HG02885 (cell line): ENCODE measurements around the gene P2RX6.

ENCODE experiments used
- ATAC-seq: cut with Tn5 transposase; IDR thresholded peaks from one replicate; pipeline ENCODE4 v1.9.1; 2021; ENCODE audit warnings: mild to moderate bottlenecking; ENCODE audit not compliant: unreplicated experiment, poor library complexity

Gene P2RX6

DNA sequence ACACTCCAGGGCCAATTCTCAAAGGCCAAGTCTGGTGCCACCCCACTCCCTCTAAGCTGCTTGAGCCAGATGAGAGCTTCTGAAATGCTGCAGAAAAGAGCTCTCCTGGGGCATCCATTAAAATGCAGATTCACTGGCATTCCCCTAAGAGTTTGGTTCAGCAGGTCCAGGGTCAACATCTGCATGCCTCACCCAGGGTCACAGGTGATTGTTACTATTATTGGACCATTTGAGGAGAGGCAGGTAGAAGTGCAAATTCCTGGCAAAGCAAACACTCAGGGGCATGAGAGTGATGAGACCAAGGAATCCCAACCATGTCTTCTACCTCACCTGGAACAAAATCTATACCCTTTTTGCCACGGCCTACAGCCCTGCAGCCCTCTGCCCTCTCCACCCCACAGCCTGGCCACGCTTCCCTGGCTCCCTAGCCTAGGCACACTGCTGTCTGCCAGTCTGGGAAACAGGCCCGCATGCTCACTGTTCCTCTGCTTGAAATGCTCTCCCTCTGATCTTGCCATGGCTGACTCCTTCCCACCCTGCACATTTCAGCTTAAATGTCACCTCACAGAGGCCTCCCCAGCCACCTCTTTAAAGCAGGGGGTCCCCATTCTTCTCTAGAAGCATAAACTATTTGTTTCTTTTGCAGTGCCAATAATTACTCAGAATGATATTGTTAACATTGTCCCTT, 4.4 kb upstream of the P2RX6 start:
- no peak for ATAC-seq

DNA sequence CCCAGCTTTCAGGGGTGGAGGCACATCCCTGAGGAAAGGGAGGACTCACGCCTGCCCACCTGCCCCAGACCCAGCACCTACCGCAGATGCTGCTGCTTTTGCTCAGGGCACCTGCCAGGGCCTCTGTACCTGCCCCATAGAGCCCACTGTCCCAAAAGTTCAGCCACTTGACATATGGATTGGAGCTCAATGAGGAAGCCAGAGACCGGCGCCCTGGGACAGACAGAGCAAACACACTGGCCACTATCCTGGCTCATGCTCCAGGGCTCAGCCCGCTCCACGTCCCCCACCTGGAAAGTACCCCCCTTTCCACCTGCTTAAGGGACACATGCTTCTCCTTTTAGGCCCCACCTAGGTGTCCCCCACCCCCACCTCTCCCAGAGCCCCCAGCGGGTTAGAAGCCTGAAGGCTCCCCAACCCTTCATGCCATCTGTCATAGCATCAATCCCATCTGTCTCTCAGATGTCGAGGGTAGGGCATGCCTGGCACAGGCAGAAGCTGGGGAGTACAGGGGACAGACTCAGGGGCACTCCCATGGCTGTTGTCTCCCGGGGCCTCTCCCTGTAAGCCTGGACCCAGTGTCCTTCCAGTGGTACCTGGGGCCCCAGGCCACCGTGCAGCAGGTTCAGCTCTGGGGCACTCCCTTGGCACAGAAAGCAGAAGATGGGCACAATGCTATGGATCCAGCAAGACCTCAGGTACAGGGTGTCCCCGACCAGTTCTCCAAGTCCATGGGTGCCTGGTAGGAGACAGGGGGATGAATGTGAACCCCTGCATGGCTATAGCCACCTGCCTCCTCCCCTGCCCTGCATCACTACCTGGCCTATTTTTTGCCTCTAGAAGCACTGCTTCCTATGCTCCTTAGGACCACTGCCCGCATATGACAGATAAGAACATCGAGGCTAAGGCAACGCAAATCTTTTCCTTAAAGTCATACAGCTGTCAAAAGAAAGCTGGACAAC, 2.2 kb upstream of the P2RX6 start:
- ATAC-seq: no peak

DNA sequence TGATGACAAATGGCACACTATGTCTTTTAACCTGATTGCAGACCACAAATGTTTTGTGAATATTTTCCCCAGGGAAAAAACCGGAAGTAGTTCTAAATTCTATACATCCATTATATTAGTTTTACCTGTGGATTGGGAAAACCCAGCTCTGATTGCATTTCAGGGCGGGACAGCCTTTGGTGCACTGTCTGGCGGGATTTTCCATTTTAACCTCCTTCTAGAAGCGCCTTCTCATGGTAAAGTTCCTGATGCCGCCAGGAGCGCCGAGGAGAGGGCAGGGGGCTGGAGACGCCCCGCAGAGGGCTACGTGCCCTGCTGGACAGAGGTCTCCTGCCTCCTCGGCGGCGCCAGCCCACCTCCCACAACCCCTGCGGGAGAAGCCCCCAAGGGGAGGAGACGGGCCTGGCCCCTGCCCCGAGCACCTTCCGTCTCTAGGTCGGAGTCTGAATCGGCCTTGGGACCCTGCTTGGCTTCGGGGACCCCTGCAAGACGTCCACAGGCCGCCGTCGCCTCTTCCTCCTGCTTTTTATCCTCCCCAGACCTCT, 1.2 kb upstream of the P2RX6 start:
- peak; percentile 16 for ATAC-seq

DNA sequence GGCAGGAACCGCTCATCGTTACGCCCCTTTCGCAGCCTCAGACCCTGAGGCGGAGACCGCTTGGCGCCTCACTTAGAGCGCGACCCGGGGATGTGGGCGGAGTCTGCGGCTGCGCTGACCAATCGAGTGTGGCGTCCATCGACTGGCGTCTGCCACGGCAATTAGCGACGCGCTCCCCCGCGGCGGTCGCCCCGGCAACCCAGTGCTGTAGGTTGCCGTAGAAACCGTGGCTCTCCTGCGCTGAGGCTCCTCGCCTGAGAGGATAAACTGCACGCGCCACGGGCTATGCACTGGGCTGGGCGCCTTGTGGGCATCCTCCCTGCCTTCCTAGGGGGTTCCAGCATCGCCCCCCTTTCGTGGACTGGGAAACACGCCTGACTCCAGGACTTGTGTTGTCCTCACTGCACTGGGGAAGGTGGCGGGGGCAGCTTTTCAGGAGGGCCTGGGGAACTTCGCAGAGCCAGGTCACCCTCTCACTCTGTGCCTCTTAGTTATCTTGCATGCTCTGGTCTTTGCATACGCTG, 701 bp upstream of the P2RX6 start:
- ATAC-seq: peak; percentile 77

DNA sequence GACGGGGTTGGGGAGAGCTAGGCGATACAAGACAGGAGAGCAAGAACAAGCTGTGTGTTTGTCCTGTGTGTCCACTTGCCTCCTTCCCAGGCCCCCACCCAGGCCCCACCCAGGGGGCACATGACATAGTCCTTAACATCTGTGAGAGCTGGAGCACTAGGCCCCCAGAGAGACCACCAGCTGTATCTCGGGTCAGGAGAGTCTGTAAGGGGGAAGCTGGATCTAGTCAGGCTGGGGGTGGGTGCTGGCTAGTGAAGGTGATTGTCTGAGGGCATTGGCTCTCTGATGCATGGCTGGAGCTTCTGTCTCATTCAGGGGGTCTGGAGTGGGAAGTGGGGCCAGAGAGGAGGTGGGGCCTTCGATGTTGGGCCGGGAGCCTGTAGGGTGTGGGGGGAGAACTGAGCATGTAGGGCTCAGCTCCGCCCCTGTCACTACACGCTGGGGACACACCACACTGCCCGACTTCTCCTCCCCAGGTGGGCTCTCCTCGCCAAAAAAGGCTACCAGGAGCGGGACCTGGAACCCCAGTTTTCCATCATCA, 571 bp downstream of the P2RX6 start:
- no peak for ATAC-seq

DNA sequence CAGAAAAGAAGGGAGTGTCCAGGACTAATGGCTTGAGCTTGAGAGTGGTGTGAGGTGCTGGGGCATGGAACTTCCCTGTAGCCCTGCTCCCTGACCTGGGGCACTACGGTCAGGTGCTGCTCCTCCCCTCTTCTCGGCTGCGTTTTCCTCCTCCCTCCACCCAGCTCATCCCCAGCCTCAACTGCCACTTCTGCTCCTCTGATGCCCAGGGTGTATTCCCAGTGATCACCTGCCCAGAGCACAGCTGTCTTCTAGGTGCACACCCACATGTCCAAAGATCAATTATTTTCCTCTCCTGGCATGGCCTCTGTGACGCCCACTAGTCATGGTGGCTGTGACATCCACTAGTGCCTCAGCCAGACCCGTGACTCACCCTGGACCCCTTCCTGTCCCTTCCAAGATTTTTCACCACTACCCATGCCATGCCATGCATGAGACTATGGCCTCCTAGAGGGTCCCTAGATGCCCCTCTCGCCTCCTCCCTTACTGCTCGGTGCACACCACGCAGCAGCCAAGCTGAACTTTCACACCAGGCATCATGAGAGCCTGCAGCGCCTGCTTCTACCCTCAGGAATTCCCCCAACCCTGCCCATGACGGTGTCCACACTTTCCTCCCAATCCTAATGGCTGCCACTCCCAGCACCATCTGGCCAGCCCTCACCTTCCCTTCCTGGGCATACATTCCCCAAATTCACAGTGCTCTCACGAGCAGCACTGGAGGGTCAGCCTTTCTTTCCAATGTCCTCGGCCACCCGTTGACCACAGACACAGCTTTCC, 1.9 kb downstream of the P2RX6 start:
- no peak for ATAC-seq

DNA sequence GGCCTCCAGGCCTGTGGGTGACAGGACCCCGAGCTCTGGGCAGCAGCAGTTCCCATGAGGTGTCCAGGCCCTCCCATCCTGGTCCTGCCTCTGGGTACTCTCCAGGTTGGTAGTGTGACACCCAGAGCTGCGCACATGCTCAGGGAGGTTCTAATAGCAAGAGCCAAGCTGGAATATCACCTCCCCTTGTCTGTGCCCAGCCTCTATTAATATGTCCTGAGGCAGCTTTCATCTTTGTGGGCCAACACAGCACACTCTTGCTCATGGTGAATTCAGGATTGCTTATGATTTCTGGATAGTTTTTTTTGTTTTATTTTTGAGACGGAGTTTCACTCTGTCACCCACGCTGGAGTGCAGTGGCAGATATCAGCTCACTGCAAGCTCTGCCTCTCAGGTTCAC, 3.3 kb downstream of the P2RX6 start:
- ATAC-seq: no peak

DNA sequence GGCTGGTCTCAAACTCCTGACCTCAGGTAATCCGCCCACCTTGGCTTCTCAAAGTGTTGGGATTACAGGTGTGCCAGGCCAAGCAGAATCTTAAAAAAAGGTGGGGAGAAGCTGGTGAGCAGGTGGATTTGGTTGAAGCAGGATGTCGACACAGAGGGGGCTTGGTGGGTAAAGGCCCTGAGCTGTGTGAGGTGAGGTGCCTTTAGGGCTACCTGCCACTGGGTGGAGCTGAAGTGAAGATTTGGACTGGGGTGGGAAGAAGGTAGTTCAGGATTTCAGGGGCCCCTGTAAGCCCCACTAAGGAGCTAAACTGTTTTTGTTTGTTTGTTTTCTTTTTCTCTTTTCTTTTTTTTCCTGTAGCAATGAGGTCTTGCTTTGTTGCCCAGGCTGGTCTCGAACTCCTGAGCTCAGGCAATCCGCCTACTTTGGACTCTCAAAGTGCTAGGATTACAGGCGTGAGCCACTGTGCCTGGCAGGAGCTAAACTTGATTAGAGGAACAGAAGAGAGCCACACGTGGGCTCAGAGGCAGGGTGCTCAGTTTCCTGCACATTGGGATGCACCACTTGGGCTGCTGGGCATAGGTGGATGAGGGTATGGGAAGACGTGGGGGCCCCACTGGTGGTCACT, 6.0 kb downstream of the P2RX6 start:
- no peak for ATAC-seq

DNA sequence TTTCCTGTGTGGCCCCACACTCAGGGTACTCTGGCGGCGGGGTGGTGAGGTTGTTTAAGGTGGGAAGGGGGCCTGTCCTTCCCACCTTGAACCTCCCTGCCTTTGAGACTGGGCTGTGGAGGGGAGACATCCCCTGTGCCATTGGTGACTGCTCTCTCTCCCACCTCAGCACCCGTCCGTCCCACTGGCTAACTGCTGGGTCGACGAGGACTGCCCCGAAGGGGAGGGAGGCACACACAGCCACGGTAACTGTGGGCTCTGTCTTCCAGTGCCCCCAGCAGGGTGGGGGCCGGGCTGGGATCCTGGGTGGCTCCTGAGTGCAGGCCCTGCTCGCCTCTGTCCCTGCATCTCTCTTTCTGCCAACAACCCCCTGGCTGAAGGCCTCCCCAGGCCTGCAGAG, 7.5 kb downstream of the P2RX6 start:
- no peak for ATAC-seq

DNA sequence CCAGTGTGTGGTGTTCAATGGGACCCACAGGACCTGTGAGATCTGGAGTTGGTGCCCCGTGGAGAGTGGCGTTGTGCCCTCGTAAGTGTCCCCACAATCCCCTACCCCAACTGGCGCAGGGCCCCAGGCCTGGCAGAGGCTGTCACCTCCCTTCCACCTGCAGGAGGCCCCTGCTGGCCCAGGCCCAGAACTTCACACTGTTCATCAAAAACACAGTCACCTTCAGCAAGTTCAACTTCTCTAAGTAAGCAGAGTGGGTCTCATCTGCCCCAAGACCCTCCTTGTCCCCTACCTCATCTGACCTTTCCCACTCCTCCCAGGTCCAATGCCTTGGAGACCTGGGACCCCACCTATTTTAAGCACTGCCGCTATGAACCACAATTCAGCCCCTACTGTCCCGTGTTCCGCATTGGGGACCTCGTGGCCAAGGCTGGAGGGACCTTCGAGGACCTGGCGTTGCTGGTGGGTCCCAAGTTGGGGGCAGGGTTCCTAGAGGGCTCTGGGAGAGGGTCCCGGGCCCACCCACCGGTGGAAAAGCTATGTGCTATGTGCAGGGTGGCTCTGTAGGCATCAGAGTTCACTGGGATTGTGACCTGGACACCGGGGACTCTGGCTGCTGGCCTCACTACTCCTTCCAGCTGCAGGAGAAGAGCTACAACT, 8.1 kb downstream of the P2RX6 start:
- no peak for ATAC-seq

DNA sequence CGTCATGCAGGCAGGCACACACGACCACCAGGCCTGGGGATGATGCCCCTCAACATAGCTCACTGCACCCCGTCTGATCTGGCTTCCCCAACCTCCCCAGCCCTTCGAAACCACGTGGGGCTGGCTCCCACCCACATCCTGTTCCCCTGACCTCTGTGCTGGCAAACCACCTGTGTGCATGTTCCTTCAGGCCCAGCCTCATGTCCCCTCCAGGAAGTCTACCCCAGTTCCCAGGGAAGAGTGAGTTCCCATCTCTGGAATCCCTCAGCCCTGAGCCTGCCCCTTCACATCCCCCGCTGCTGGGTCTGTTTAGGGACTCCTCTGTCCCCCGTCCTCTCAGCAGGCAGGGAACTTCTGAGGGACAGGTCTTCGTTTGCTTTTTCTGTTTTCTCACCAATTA, 10.3 kb downstream of the P2RX6 start:
- ATAC-seq: no peak

DNA sequence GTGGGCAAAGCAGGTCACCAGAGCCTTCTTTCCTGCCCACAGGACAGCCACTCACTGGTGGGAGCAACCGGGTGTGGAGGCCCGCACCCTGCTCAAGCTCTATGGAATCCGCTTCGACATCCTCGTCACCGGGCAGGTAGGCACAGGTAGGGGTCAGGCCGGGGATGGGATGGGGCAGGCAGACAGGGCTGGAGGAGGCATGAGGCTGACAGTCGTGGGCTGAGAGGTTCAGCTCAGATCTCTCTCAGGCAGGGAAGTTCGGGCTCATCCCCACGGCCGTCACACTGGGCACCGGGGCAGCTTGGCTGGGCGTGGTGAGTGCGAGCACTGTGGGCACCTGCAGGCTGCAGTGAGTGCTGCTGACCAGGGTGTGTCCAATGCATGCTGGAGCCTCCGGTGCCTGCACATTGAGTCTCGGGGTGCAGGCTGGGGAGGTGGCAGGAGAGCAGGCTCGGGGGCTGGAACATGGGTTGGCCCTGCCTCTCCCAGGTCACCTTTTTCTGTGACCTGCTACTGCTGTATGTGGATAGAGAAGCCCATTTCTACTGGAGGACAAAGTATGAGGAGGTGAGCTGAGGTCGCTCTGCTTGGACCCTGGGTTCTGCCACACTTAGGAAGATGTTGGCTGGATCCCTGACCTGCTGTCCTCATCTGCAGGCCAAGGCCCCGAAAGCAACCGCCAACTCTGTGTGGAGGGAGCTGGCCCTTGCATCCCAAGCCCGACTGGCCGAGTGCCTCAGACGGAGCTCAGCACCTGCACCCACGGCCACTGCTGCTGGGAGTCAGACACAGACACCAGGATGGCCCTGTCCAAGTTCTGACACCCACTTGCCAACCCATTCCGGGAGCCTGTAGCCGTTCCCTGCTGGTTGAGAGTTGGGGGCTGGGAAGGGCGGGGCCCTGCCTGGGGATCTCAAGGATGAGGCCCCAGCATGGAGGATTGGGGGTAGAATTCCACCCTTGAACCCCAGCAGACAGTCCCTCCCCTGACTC, 11.1 kb downstream of the P2RX6 start:
- ATAC-seq: no peak

DNA sequence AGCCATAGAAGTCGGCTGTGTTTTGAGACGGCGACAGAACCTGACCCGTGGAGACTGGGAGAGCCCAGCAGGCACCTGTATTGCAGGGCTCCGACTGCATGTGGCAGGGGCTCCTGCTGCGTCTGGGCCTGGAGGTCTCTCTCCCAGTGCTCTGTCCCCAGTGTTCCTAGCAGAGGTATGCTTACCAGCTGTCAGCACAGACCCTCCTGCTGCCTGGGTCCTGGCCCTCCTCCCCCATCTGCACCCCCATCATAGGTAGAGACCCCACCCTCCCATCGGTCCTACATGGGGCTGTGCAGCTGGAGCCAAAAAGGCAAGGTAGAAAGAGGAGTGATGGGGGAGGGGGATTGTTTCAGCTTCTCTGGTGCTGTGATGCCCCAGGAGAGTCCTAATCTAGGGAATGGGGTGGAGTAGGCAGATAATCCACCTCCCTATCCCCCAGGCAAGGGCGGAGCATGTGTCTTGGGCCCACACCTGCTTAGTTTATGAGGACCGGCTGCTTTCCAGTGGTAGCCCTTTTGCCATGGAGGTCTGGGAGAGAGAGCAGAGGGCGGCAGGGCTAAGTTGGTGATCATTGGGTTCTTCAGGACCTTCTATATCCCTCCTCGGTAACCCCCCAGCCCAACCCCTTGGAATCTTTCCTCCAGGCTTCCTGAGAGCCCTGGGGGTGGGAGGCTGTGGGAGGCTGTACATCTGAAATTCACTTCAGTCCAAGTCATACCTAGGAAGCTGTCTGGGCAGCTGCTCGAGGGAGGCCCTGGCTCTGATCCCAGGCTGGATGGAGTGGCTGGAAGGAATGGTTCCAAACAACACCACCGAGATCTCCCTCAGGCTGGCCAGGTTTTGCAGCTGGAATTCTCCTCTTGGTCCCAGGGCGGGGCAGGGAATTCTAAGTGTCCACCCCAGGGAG, 12.1 kb downstream of the P2RX6 start:
- ATAC-seq: no peak

DNA sequence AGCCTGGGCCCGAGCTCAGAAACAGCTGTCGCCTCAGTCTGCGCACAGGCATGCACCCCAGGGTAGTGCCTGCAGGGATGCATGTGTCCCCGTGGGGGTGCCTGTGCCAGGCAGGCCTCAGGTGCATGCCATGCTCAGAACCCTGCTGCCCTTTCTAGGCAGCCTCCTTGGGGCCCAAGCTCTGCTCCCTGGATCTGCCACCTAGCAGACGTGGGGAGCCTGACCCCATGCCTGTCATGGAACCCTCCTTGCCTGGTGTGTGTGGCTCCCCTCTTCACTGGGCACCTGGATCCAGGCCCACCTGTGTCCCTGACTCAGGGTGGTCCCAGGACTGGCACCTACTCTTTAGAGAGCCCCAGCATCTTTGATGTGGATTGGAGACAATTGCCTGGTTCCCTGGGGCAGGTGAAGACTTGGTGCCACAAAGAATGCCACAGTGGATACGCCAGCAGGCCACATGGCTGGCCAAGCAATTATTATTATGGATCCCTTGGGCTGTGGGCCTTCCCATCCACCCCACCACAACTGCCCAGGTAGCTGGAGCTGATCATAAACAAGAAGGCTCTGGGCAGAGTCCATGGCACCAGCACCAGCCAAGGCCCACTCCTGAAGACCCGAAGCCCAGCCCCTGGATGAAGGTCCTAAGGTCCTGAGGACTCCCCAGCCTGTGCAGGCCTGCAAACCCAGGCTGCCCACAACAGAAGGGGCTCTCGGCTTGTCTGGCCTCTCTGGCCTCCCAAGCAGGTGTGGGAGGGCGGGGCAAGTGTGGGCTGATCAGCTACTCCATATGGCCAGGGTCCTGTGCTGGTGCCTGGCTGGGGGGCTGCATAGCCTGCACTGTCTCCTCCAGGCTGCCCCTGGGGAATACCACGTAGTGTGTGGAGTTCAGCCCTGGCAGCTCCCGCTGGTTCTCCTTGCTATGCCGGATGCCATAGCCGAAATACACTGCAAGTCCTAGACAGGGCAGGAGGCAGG, 13.6 kb downstream of the P2RX6 start:
- ATAC-seq: no peak

DNA sequence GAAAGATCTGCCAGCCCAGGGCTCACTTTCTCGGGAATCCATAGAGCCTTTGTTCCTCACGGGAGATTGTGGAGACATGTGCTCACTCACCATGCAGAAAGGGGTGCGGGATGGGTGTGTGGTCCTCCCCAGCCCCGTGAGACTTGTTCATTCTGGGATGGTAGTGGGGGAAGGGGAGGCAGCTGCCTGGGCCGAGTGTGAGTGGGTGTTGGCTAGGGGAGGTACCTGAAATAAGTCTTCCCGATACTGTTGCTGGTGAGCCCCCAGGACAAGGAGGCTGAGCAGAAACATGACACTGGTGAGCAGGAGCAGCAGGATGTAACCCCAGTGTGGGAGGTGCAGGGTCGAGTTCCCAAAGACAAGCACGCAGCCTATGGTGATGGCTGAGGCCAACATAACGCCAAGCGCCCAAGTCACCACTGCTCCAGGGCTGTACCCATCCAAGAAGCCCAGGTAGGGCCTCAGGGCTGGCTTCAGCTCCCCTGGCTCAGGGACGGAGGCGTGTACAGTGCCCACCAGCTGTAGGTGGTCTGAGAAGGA, 14.6 kb downstream of the P2RX6 start:
- no peak for ATAC-seq

DNA sequence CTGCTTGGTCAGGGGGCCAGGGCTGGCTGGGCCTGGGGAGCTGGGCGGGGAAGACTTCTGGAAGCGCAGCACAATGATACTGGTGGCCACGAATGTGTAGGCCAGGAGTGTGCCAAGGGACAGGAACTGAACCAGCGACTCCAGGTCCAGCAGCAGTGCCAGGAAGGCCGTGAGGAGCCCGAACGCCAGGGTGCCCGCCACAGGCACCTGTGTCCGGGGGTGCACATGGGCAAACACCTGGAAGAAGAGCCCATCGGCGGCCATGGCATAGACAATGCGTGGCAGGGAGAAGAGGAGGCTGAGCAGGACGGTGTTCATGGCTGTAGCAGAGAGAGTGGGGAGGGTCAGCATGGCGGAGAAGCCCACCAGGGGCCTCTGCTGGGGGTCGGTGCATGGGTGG, 15.1 kb downstream of the P2RX6 start:
- ATAC-seq: no peak
